HepG2 (cell line): ENCODE measurements around the gene FAM72C.
"Not testable (repeated sequence)": the region's sequence is repeated elsewhere in the genome, so short reads cannot be mapped to it uniquely, and the experiment has no call there.

ENCODE experiments used
- NFE2L2 ChIP-seq: fragments of 150-350 bp; IDR thresholded peaks from 2 replicates; pipeline ENCODE4 v1.6.1; 2014; ENCODE audit warnings: low read length
- POLR2A ChIP-seq, 2 experiments: IDR thresholded peaks; 2 replicates each; pipeline ENCODE4 v1.6.1; 2011; ENCODE audit warnings: low read depth in 2 of 2, low read length in 2 of 2, mild to moderate bottlenecking in 1 of 2, moderate library complexity in 1 of 2; ENCODE audit not compliant: insufficient read depth in 1 of 2
- POLR2AphosphoS5 ChIP-seq: IDR thresholded peaks from 2 replicates; pipeline ENCODE4 v1.6.1; 2012; ENCODE audit warnings: low read depth, low read length
- RNF2 ChIP-seq: fragments of 450-650 bp; conservative IDR thresholded peaks from 2 replicates; pipeline ENCODE4 v1.6.1; 2016; ENCODE audit warnings: low read depth
- SIN3A ChIP-seq: IDR thresholded peaks from 2 replicates; pipeline ENCODE4 v1.6.1; 2011; ENCODE audit warnings: low read depth, mild to moderate bottlenecking, control low read depth, low read length, borderline replicate concordance
- TARDBP ChIP-seq: sonication (generic); formaldehyde crosslinking; IDR thresholded peaks from 2 replicates; pipeline ENCODE4 v1.8.0; 2022; ENCODE audit warnings: mild to moderate bottlenecking, missing genetic modification reagents
- ZFP36L1 ChIP-seq: sonication (generic); formaldehyde crosslinking; IDR thresholded peaks from 2 replicates; pipeline ENCODE4 v1.8.0; 2022; ENCODE audit warnings: mild to moderate bottlenecking, missing genetic modification reagents, moderate library complexity
- ZNF460 ChIP-seq: sonication (generic); formaldehyde crosslinking; IDR thresholded peaks from 2 replicates; pipeline ENCODE4 v1.5.1; 2020; ENCODE audit warnings: missing genetic modification reagents, mild to moderate bottlenecking, borderline replicate concordance
- TF ChIP-seq, protein P1 (sequence below): sonication (generic); formaldehyde crosslinking; IDR thresholded peaks from 2 replicates; pipeline ENCODE4 v1.8.1; 2022; ENCODE audit warnings: mild to moderate bottlenecking, missing genetic modification reagents
- TF ChIP-seq, protein P2 (sequence below): sonication (generic); formaldehyde crosslinking; IDR thresholded peaks from 2 replicates; pipeline ENCODE4 v1.9.0; 2022; ENCODE audit warnings: missing genetic modification reagents, mild to moderate bottlenecking, borderline replicate concordance
- TF ChIP-seq, protein P3 (sequence below): sonication (generic); formaldehyde crosslinking; IDR thresholded peaks from 2 replicates; pipeline ENCODE4 v1.4.0; 2020; ENCODE audit warnings: missing genetic modification reagents

- not testable (repeated sequence) for TF ChIP-seq ZNF460; TARDBP (CRISPR knock-in tag); NFE2L2; SIN3A; ZFP36L1; RNF2; POLR2A (IDR thresholded peaks at IDR 0.05; ENCODE audit: insufficient read depth in 1 of 2, low read depth in 2 of 2, low read length in 2 of 2); POLR2AphosphoS5
- TF ChIP-seq, protein P1, sequence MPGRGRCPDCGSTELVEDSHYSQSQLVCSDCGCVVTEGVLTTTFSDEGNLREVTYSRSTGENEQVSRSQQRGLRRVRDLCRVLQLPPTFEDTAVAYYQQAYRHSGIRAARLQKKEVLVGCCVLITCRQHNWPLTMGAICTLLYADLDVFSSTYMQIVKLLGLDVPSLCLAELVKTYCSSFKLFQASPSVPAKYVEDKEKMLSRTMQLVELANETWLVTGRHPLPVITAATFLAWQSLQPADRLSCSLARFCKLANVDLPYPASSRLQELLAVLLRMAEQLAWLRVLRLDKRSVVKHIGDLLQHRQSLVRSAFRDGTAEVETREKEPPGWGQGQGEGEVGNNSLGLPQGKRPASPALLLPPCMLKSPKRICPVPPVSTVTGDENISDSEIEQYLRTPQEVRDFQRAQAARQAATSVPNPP (CRISPR knock-in tag), result not testable (repeated sequence)
- TF ChIP-seq, protein P2, sequence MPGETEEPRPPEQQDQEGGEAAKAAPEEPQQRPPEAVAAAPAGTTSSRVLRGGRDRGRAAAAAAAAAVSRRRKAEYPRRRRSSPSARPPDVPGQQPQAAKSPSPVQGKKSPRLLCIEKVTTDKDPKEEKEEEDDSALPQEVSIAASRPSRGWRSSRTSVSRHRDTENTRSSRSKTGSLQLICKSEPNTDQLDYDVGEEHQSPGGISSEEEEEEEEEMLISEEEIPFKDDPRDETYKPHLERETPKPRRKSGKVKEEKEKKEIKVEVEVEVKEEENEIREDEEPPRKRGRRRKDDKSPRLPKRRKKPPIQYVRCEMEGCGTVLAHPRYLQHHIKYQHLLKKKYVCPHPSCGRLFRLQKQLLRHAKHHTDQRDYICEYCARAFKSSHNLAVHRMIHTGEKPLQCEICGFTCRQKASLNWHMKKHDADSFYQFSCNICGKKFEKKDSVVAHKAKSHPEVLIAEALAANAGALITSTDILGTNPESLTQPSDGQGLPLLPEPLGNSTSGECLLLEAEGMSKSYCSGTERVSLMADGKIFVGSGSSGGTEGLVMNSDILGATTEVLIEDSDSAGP (CRISPR knock-in tag), result not testable (repeated sequence)
- TF ChIP-seq, protein P3, sequence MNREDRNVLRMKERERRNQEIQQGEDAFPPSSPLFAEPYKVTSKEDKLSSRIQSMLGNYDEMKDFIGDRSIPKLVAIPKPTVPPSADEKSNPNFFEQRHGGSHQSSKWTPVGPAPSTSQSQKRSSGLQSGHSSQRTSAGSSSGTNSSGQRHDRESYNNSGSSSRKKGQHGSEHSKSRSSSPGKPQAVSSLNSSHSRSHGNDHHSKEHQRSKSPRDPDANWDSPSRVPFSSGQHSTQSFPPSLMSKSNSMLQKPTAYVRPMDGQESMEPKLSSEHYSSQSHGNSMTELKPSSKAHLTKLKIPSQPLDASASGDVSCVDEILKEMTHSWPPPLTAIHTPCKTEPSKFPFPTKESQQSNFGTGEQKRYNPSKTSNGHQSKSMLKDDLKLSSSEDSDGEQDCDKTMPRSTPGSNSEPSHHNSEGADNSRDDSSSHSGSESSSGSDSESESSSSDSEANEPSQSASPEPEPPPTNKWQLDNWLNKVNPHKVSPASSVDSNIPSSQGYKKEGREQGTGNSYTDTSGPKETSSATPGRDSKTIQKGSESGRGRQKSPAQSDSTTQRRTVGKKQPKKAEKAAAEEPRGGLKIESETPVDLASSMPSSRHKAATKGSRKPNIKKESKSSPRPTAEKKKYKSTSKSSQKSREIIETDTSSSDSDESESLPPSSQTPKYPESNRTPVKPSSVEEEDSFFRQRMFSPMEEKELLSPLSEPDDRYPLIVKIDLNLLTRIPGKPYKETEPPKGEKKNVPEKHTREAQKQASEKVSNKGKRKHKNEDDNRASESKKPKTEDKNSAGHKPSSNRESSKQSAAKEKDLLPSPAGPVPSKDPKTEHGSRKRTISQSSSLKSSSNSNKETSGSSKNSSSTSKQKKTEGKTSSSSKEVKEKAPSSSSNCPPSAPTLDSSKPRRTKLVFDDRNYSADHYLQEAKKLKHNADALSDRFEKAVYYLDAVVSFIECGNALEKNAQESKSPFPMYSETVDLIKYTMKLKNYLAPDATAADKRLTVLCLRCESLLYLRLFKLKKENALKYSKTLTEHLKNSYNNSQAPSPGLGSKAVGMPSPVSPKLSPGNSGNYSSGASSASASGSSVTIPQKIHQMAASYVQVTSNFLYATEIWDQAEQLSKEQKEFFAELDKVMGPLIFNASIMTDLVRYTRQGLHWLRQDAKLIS (CRISPR knock-in tag), result not testable (repeated sequence)
Measured at GRCh38 chr1:143913705-143914104, 58.1 kb downstream of the FAM72C start.
